ENCODE data around the gene ZNF689. TPM values are rescaled to one million over a fixed set of nuclear protein-coding genes. Genes with fewer than 3 reads are reported as not detected.

ZNF689 gene
- total and polyA plus RNA-seq, 2 of the 13 experiments (the other 11 are each of a cell fraction or from before 2014, with no cell fraction given): 9.7 to 19.5 TPM

- Histone ChIP-seq H3K4me1 (ENCODE audit: insufficient read depth, low read length) (peaks cover 7% of the 10 kb centered on the region), H3K79me2 (ENCODE audit: insufficient read depth, low read length) (no peaks in the 10 kb centered on the region), H2AFZ (ENCODE audit: low read length) (no peak overlapping the region), H3K27me3 (ENCODE audit: control insufficient read depth in 1 of 2, insufficient read depth in 2 of 2, low read length in 2 of 2) (no peaks in the 10 kb centered on the region), H3K9ac (ENCODE audit: insufficient read depth, low read depth, low read length) (no peak overlapping the region), H3K4me3 (replicated peaks in 1 of 3; ENCODE audit: insufficient read depth in 1 of 3, low read depth in 2 of 3, low read length in 3 of 3) (no peak overlapping the region), H4K20me1 (ENCODE audit: insufficient read depth, low read length) (no peaks in the 10 kb centered on the region), H3K36me3 (replicated peaks in 1 of 2; ENCODE audit: control insufficient read depth in 1 of 2, insufficient read depth in 2 of 2, low read length in 2 of 2) (peaks cover 0 to 1% of the 10 kb centered on the region in 2 experiments; a peak in 1 of 5 replicates), H3K27ac (ENCODE audit: extremely low read length, insufficient read depth, low read length) (no peak overlapping the region), H3K4me2 (ENCODE audit: low read depth, low read length) (no peak overlapping the region), H3K9me3 (ENCODE audit: low read length) (no peaks in the 10 kb centered on the region)
- ATAC-seq: no peak
- no peak for DNase-seq (ENCODE audit: low spot score)
- POLR2A ChIA-PET: no interaction called here
- no peak for FAIRE-seq
- in situ Hi-C loops (cut with HindIII; ENCODE audit: extremely low pct_ligation_motif_present, low pct_unique_long_range_greater_than_20kb): no loop called here
- no peak for TF ChIP-seq ZNF546 (CRISPR knock-in tag; conservative IDR thresholded peaks at IDR 0.05)
- 86% methylated on average over 21 of the region's 23 CpGs for WGBS (ENCODE audit: low lambda C conversion rate)
- intact Hi-C loops (cut with micrococcal nuclease; ENCODE audit: unreplicated experiment): no loop called here
- BruUV-seq (replicated peaks): no TSS peak
- CTCF ChIA-PET (ENCODE audit: low intra/inter-chr PET ratio, low total read pairs): no interaction called here
These were observed 25.2 kb downstream of the ZNF689 start for GRCh38 chr16:30585022-30585399.

- no peak for ATAC-seq
- no peak overlapping the region for H2AFZ ChIP-seq (ENCODE audit: low read length)
- no peak for DNase-seq (ENCODE audit: low spot score)
- no peak for TF ChIP-seq CTCF (CRISPR knock-in tag; IDR thresholded peaks at IDR 0.05)
- no peak for TF ChIP-seq SMC3 (IDR thresholded peaks at IDR 0.05; ENCODE audit: low read length)
- no peak for TF ChIP-seq CHD2 (IDR thresholded peaks at IDR 0.05; ENCODE audit: low read depth, low read length)
- TF ChIP-seq CEBPG (CRISPR knock-in tag; IDR thresholded peaks at IDR 0.05): no peak
- TF ChIP-seq ZBTB1 (CRISPR knock-in tag; IDR thresholded peaks at IDR 0.05; ENCODE audit: borderline replicate concordance): no peak
- no peak for TF ChIP-seq TBX2 (CRISPR knock-in tag; IDR thresholded peaks at IDR 0.05; ENCODE audit: borderline replicate concordance)
- no peak for TF ChIP-seq SNAPC2 (CRISPR knock-in tag; IDR thresholded peaks at IDR 0.05)
- no peak for TF ChIP-seq NFIB (CRISPR knock-in tag; IDR thresholded peaks at IDR 0.05; ENCODE audit: borderline replicate concordance)
- TF ChIP-seq AGO2 (optimal IDR thresholded peaks at IDR 0.05; ENCODE audit: low read depth, low read length): peak; percentile 30
- H3K4me2 ChIP-seq (ENCODE audit: low read depth, low read length): no peak overlapping the region
- ChIA-PET CTCF (ENCODE audit: low intra/inter-chr PET ratio, low total read pairs) (no interaction called here), POLR2A (no interaction called here)
- no peaks in the 10 kb centered on the region for H4K20me1 ChIP-seq (ENCODE audit: insufficient read depth, low read length)
- H3K79me2 ChIP-seq (ENCODE audit: insufficient read depth, low read length): no peaks in the 10 kb centered on the region
- no peak for FAIRE-seq
- no peak overlapping the region for H3K4me3 ChIP-seq (replicated peaks in 1 of 3; ENCODE audit: insufficient read depth in 1 of 3, low read depth in 2 of 3, low read length in 3 of 3)
- 97% methylated on average over 48 of the region's 48 CpGs for WGBS (ENCODE audit: low lambda C conversion rate)
- H3K9ac ChIP-seq (ENCODE audit: insufficient read depth, low read depth, low read length): no peak overlapping the region
- no peaks in the 10 kb centered on the region for H3K4me1 ChIP-seq (ENCODE audit: insufficient read depth, low read length)
- intact Hi-C loops (cut with micrococcal nuclease; ENCODE audit: unreplicated experiment): no loop called here
- no peaks in the 10 kb centered on the region for H3K27me3 ChIP-seq (ENCODE audit: control insufficient read depth in 1 of 2, insufficient read depth in 2 of 2, low read length in 2 of 2)
- peaks cover 0 to 1% of the 10 kb centered on the region in 2 experiments; a peak in 1 of 5 replicates for H3K36me3 ChIP-seq (replicated peaks in 1 of 2; ENCODE audit: control insufficient read depth in 1 of 2, insufficient read depth in 2 of 2, low read length in 2 of 2)
- no peak overlapping the region for H3K27ac ChIP-seq (ENCODE audit: extremely low read length, insufficient read depth, low read length)
- BruUV-seq (replicated peaks): no TSS peak
- in situ Hi-C loops (cut with HindIII; ENCODE audit: extremely low pct_ligation_motif_present, low pct_unique_long_range_greater_than_20kb): no loop called here
- H3K9me3 ChIP-seq (ENCODE audit: low read length): no peaks in the 10 kb centered on the region
These were observed 27.4 kb downstream of the ZNF689 start for GRCh38 chr16:30582611-30583340.

Data from HepG2 (cell line).